Left lung (tissue), 14 donors: ENCODE results near the gene FNIP2. TPM values are rescaled to one million over a fixed set of nuclear protein-coding genes. Genes with fewer than 3 reads are reported as not detected.

Experiments
- ATAC-seq: fragments of 200-7000 bp; cut with Tn5 transposase; one replicate; pipeline ENCODE4 v1.9.1; 2020; ENCODE audit warnings: moderate library complexity
- DNase-seq, 4 donors: peaks; one replicate each; pipeline ENCODE4 v3.0.0-alpha.2; 2013 to 2020
- H3K27ac ChIP-seq, 2 donors: fragments of 200-600 bp; sonication (generic) in 1 of 2; one replicate each; pipeline versions ENCODE4 v1.5.0 to v1.8.0; 2020 to 2021
- H3K27me3 ChIP-seq, 2 donors: fragments of 200-600 bp; sonication (generic) in 1 of 2; one replicate each; pipeline versions ENCODE4 v1.5.0 to v1.8.0; 2020 to 2021
- H3K36me3 ChIP-seq, 2 donors: fragments of 200-600 bp; sonication (generic) in 1 of 2; one replicate each; pipeline versions ENCODE4 v1.5.0 to v1.8.0; 2020 to 2021
- H3K4me1 ChIP-seq, 2 donors: fragments of 200-600 bp; one replicate each; pipeline ENCODE4 v1.8.0; 2021
- H3K4me3 ChIP-seq, 2 donors: fragments of 200-600 bp; sonication (generic) in 1 of 2; one replicate each; pipeline versions ENCODE4 v1.5.0 to v1.8.0; 2020 to 2021; ENCODE audit warnings: mild to moderate bottlenecking in 1 of 2
- H3K9me3 ChIP-seq, 2 donors: fragments of 200-600 bp; sonication (generic) in 1 of 2; one replicate each; pipeline versions ENCODE4 v1.5.0 to v1.8.0; 2020 to 2021
- CTCF ChIP-seq, 2 donors: fragments of 200-600 bp; sonication (generic) in 1 of 2; IDR thresholded peaks; one replicate each; pipeline versions ENCODE4 v1.5.0 to v1.8.0; 2021; ENCODE audit warnings: antibody characterized with exemption in 2 of 2
- intact Hi-C, 2 donors: fragments of 100-400 bp; cut with DNase I; formaldehyde crosslinking; loops; one replicate each; pipeline versions ENCODE4 v1.11.2 to v1.14.2; 2022
- long read RNA-seq, 12 donors: library from polyadenylated mRNA in 2 of 12; unstranded in 2 of 12; transcript quantifications; one replicate each; pipeline ENCODE4 v2.0.0 and lab custom pipeline, GENCODE V29; 2019 to 2026
- polyA plus RNA-seq, 6 donors: library from polyadenylated mRNA; unstranded; fragments of 120-200 nt; gene quantifications; one replicate each; pipeline ENCODE4 v1.2.1, GENCODE V29; 2013; ENCODE audit not compliant: insufficient read length in 6 of 6
- total RNA-seq, 2 donors: library from RNA; stranded (reverse); fragmentation: NEBNext Ultra II Directional; extraction: Animal tissue kit (Norgen Biotek cat#: 25700); gene quantifications; one replicate each; pipeline ENCODE4 v1.2.1, GENCODE V29; 2021
- donor health status: DM: no; HTN: yes; CAD: no.
- donor health status: DM: no; HTN: no; CAD: no.

Gene FNIP2
- total RNA-seq (10 to 100 TPM; 56.6 to 71.2 TPM), polyA plus RNA-seq (10 to 100 TPM; 24.5 to 35.2 (median 28.5) TPM)
- long read RNA-seq, donor 1, partial matches to known transcripts, result 0 of 1 reads
- long read RNA-seq, donor 1, other reads (novel, unspliced or antisense), result 0 of 1 reads
- long read RNA-seq, donor 2, partial matches to known transcripts, result 0 of 1 reads
- long read RNA-seq, donor 2, other reads (novel, unspliced or antisense), result 0 of 1 reads
- long read RNA-seq, donor 3, full-length matches to known transcripts, result 2 of 2 reads
- long read RNA-seq, donor 3, partial matches to known transcripts, result 0 of 2 reads
- long read RNA-seq, donor 3, other reads (novel, unspliced or antisense), result 0 of 2 reads
- long read RNA-seq, donor 4, partial matches to known transcripts, result 0 of 1 reads
- long read RNA-seq, donor 4, other reads (novel, unspliced or antisense), result 0 of 1 reads
- long read RNA-seq, donor 5, full-length matches to known transcripts, result 1 of 1 reads
- long read RNA-seq, donor 5, partial matches to known transcripts, result 0 of 1 reads
- long read RNA-seq, donor 5, other reads (novel, unspliced or antisense), result 0 of 1 reads
- long read RNA-seq, donor 6, full-length matches to known transcripts, result 1 of 1 reads
- long read RNA-seq, donor 6, partial matches to known transcripts, result 0 of 1 reads
- long read RNA-seq, donor 6, other reads (novel, unspliced or antisense), result 0 of 1 reads
- long read RNA-seq, donor 7, result 0 reads
- long read RNA-seq, donor 8, result 0 reads
- long read RNA-seq, donor 9, result 0 reads
- long read RNA-seq, donor 10, partial matches to known transcripts, result 0 of 1 reads
- long read RNA-seq, donor 10, other reads (novel, unspliced or antisense), result 1 of 1 reads
- long read RNA-seq, donor 11, partial matches to known transcripts, result 11 of 13 reads
- long read RNA-seq, donor 11, other reads (novel, unspliced or antisense), result 0 of 13 reads
- long read RNA-seq, donor 12, partial matches to known transcripts, result 13 of 14 reads
- long read RNA-seq, donor 12, other reads (novel, unspliced or antisense), result 0 of 14 reads

- intact Hi-C loops, result no loop called here
These were observed at the start of gene FNIP2 for GRCh38 chr4:158768555-158769174. TSS of gene FNIP2 (plus strand) at chr4:158769026. CDS start at chr4:158769213, 187 bp downstream.

GRCh38 chr4:158721680-158722079 lies 47.1 kb upstream of the FNIP2 start:
- no peak for TF ChIP-seq CTCF (IDR thresholded peaks at IDR 0.05)
- peaks cover 0 to 44% of the 10 kb centered on the region in 2 donors for H3K36me3 ChIP-seq
- H3K27me3 ChIP-seq, result no peaks in the 10 kb centered on the region
- peak overlapping the region in 1 of 2 donors; percentile 93 for H3K4me3 ChIP-seq
- peaks cover 0 to 22% of the 10 kb centered on the region in 2 donors for H3K4me1 ChIP-seq
- DNase-seq (no peak), ATAC-seq (no peak)
- intact Hi-C loops, result no loop called here
- no peaks in the 10 kb centered on the region for H3K9me3 ChIP-seq
- H3K27ac ChIP-seq, result no peak overlapping the region

More at GRCh38 chr4:158768555-158769174, at the start of gene FNIP2:
- peaks cover 0 to 67% of the 10 kb centered on the region in 2 donors for H3K4me1 ChIP-seq
- no peaks in the 10 kb centered on the region for H3K36me3 ChIP-seq
- H3K9me3 ChIP-seq, result no peaks in the 10 kb centered on the region
- H3K27ac ChIP-seq, result peak within 1 kb of the TSS; percentile 87 to 89
- DNase-seq (peak; percentile 76 to 95 (median 86)), ATAC-seq (peak; percentile 91)
- peak within 1 kb of the TSS; percentile 66 to 81 for H3K4me3 ChIP-seq
- no peaks in the 10 kb centered on the region for H3K27me3 ChIP-seq
- no peak for TF ChIP-seq CTCF (IDR thresholded peaks at IDR 0.05)

- H3K4me3 ChIP-seq, result peak overlapping the region; percentile 50 to 93
- peaks cover 0 to 22% of the 10 kb centered on the region in 2 donors for H3K4me1 ChIP-seq
- DNase-seq (peak in 1 of 4 donors; percentile 27), ATAC-seq (peak; percentile 73)
- no peak for TF ChIP-seq CTCF (IDR thresholded peaks at IDR 0.05)
- peak overlapping the region; percentile 91 to 97 for H3K27ac ChIP-seq
- no peaks in the 10 kb centered on the region for H3K9me3 ChIP-seq
- H3K27me3 ChIP-seq, result no peaks in the 10 kb centered on the region
- intact Hi-C loops, result no loop called here
- peaks cover 0 to 36% of the 10 kb centered on the region in 2 donors for H3K36me3 ChIP-seq
These were observed 46.4 kb upstream of the FNIP2 start for GRCh38 chr4:158722291-158722916.

GRCh38 chr4:158722917-158723793 lies 45.7 kb upstream of the FNIP2 start, which contains the start of gene PPID:
TSS of gene PPID (minus strand) at chr4:158723396. CDS start at chr4:158723288, 108 bp downstream.
- Histone ChIP-seq H3K27ac (peak within 1 kb of the TSS; percentile 91 to 97), H3K27me3 (no peaks in the 10 kb centered on the region), H3K4me3 (peak within 1 kb of the TSS; percentile 50 to 93), H3K9me3 (no peaks in the 10 kb centered on the region), H3K36me3 (peaks cover 0 to 29% of the 10 kb centered on the region in 2 donors), H3K4me1 (peaks cover 0 to 22% of the 10 kb centered on the region in 2 donors)
- no peak for TF ChIP-seq CTCF (IDR thresholded peaks at IDR 0.05)
- DNase-seq, result peak; percentile 84 to 97 (median 88)
- ATAC-seq, result peak; percentile 99
- intact Hi-C loops, result no loop called here
